GM18909 (cell line): ENCODE results near the gene PABPC1L2A.
"Not testable (repeated sequence)": the region's sequence is repeated elsewhere in the genome, so short reads cannot be mapped to it uniquely, and the experiment has no call there.

Experiments
- ATAC-seq: cut with Tn5 transposase; IDR thresholded peaks from one replicate; pipeline ENCODE4 v1.9.1; 2021; ENCODE audit warnings: mild to moderate bottlenecking; ENCODE audit not compliant: unreplicated experiment, poor library complexity

The PABPC1L2A gene

DNA sequence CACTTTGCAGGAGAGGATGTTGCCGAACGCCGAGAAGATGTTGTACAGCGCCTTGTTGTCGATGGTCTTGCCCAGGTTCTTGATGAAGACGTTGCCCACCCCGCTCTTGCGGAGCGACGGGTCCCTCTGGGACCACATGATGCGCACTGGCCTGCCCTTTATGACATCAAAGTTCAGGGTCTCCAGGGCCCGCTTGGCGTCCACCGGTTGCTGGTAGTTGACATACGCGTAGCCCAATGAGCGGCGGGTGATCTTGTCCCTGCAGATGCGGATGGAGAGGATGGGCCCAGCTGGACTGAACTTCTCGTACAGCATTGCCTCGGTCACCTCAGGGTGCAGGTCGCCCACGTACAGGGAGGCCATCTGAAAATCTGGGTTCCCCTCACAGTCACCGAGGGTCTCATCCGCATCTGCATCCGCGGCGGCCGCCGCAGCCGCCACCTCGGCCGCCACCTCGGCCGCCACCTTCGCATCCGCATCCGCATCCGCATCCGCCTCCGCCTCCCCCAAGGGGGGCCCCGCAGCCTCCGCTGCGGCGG is at the start of gene PABPC1L2A:
Gene PABPC1L2A (minus strand): TSS at position 489 of the 539 bp plus-strand sequence. CDS start 126 bp downstream, at position 363.
- not testable (repeated sequence) for ATAC-seq

DNA sequence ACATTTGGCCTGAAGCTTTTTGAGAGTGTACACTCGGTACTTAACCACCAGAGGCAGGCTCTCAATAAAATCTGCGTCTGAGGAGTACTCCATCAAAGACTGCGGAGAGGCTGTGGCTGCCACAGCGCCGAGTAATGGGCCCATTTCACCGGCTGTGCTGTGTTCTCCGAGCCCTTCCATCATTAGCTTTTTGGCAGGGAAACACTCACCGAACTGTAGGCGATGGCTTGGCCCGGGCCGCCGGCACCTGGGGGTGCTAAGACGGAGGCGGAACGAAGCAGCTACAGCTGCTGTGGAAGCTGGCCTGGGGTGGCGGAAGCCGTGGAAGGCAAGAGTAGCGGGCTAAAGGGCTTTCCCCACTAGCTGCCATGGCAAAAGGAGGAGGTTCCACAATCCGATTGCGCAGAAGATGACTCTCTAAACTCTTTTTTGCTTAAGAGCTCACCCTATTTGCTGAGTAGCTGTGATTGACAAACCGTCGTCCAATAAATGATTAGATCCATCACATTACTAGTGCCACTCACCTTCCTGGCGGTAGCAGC is 48.5 kb upstream of the PABPC1L2A start:
- ATAC-seq: no peak

DNA sequence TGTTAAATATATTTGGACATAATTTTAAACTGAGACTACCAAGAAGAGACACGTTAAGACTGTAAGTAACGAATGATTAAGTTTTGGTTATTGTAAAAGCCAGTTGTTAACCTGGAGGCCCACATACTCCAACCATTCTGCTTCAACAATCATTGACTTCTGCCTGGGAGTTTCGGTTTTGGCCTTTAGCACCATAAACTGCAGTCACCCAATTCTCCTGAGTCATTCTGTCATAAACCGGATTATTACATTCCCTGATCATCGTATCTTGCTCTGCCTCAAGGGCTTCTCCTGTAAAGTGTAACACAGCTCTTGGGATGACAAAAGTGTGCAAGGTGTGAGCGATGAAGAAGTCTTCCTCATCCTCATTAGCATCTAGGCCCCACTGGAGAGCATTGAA is 46.9 kb upstream of the PABPC1L2A start:
- ATAC-seq: no peak

DNA sequence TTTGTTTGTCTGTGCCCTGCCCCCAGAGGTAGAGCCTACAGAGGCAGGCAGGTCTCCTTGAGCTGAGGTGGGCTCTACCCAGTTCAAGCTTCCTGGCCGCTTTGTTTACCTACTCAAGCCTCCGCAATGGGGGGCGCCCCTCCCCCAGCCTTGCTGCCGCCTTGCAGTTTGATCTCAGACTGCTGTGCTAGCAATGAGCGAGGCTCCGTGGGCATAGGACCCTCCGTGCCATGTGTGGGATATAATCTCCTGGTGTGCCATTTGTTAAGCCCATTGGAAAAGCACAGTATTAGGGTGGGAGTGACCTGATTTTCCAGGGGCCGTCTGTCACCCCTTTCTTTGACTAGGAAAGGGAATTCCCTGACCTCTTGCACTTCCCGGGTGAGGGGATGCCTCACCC is 20.2 kb upstream of the PABPC1L2A start:
- not testable (repeated sequence) for ATAC-seq

DNA sequence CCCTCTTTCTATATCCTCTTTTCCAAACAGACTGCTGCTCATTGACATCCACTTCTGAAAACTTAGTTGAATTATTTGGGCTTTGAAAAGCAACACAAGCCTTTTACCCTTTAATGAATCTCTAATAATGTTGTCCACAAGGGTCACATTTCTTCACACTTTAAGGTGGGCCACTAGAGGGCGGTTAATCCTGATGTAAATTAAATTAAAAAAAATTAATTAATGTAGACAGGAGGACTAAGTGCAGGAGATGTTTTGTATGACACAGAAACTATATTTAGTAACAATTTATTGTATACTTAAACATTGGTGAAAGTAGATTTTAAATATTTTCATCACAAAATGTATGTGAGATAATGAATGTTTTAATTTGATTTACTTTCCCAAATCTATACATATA is 7.5 kb upstream of the PABPC1L2A start:
- not testable (repeated sequence) for ATAC-seq

DNA sequence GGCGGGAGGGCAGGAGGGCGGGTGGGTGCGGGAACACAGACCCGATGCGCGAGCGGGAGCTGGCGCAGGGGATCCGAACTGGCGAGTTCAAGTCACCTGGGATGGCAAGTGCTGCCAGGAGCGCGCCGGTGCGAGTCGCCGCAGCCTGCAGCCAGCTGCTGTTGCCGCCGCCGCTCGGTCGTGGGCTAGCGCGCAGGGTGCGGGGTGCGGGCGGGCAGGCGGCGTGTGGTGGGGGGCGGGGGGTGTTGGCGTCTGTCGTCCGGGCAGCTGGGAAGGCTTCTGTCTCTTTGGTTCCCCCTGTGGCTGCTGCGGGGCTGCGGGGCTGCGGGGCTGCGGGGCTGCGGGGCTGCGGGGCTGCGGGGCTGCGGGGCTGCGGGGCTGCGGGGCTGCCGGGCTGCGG is 572 bp upstream of the PABPC1L2A start:
- ATAC-seq: not testable (repeated sequence)

DNA sequence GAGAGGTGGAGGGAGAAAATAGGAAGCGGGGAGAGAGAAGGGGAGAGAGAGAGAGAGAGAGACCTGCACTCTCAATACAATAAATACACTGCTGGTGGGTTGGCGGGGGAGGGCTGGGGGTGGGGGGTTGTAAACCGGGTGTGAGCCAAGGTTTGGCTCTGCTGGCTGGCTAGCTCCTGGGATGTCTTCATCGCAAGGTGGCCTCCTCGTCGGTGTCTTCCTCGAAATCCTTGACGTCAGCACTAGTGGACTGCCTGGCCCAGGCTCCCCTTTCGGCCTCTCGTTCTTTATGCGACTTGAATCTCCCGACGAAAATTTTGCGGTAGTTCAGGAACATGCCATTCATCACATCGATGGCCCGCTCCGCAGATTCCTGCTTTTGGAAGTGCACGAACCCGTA is 715 bp downstream of the PABPC1L2A start:
- not testable (repeated sequence) for ATAC-seq

DNA sequence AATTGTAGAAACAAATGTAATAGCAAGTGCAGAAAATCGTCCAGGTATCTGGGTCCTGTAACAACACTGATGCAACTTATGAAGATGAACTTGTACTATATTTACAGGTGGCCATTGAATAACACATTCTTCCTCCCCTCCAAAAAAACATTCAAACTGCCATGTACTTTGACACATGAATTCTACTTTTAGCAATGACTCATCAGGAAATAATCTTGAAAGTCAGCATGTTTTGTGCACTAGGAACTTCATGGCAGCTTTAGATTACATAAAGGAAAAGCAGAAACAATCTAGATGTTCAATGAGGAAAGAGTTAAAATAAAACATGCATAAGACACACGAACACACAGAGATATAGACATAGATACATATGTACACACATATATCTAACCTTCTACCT is 2.5 kb downstream of the PABPC1L2A start:
- no peak for ATAC-seq

DNA sequence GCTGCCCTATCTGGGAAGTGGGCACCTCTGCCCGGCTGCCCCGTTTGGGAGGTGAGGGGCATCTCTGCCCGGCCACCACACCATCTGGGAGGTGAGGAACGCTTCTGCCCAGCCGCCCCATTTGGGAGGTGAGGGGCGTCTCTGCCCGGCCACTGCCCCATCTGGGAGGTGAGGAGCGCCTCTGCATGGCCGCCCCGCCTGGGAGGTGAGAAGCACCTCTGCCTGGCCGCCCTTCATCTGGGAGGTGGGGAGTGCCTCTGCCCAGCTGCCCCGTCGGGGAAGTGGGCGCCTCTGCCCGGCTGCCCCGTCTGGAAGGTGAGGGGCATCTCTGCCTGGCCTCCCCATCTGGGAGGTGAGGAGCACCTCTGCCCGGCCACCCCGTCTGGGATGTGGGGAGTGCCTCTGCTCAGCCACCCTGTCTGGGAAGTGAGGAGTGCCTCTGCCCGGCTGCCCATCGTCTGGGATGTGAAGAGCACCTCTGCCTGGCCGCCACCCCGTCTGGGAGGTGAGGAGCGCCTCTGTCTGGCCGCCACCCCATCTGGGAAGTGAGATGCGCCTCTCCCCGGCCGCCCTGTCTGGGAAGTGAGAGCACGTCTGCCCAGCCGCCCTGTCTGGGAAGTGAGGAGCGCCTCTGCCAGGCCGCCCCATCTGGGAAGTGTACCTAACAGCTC is 9.8 kb downstream of the PABPC1L2A start:
- ATAC-seq: no peak

DNA sequence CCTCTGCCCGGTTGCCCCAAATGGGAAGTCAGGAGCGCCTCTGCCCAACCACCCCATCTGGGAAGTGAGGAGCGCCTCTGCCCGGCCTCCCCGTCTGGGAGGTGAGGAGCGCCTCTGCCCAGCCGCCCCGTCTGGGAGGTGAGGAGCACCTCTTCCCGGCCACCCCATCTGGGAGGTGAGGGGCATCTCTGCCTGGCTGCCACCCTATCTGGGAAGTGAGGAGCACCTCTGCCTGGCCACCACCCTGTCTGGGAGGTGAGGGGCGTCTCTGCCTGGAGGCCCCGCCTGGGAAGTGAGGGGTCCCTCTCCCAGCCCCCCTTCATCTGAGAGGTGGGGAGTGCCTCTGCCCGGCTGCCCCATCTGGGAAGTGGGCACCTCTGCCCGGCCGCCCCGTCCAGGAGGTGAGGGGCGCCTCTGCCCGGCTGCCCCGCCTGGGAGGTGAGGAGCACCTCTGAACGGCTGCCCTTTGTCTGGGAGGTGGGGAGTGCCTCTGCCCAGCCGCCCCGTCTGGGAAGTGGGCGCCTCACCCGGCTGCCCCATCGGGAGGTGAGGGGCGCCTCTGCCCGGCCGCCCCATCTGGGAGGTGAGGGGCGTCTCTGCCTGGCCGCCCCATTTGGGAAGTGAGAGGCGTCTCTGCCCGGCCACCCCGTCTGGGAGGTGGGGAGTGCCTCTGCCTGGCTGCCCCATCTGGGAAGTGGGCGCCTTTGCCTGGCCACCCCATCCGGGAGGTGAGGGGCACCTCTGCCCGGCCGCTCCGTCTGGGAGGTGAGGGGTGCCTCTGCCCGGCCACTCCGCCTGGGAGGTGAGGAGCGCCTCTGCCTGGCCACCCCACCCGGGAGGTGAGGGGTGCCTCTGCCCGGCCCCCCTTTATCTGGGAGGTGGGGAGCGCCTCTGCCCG is 10.6 kb downstream of the PABPC1L2A start:
- ATAC-seq: no peak

DNA sequence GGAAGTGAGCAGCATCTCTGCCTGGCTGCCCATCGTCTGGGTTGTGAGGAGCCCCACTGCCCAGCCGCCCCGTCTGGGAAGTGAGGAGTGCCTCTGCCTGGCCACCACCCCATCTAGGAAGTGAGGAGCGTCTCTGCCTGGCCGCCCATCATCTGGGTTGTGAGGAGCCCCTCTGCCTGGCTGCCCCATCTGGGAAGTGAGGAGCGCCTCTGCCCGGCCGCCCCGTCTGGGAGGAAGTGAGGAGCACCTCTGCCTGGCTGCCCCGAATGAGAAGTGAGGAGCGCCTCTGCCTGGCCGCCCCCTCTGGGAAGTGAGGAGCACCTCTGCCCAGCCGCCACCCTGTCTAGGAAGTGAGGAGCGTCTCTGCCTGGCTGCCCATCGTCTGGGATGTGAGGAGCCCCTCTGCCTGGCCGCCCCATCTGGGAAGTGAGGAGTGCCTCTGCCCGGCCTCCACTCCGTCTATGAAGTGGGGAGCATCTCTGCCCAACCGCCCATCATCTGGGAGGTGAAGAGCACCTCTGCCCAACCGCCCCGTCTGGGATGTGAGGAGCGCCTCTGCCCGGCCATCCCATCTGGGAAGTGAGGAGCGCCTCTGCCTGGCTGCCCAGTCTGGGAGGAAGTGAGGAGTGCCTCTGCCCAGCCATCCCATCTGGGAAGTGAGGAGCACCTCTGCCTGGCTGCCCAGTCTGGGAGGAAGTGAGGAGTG is 11.4 kb downstream of the PABPC1L2A start:
- ATAC-seq: not testable (repeated sequence)

DNA sequence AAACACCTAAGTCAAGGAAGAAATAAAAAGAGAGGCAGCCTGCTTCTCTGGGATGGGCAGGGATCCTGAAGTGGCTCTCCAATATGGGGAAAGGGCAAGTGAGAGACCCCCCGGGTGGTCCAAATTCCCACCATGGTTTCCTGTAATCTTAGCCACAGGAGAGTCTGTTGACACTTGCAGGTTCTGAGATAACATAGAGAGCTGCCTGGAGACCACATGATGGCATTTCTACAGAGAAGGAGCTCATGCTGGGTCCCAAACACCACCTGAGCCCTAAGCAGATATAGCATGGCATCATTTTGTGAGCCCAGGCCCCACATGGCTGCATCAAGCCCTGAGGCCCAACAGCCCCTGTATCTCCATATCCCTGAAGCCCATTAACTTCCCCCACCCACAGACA is 50.4 kb downstream of the PABPC1L2A start:
- ATAC-seq: no peak
